Measurements from ENCODE around the gene PIAS3.

PIAS3 gene

GRCh38 chr1:145858901-145859490, at the start of gene PIAS3:
PIAS3 (minus strand) TSS chr1:145859081; CDS start chr1:145858990, 91 bp downstream.
- peak; percentile 87 for DNase-seq (ENCODE audit: low read depth)

GRCh38 chr1:145908653-145909052, 49.8 kb upstream of the PIAS3 start:
- DNase-seq (ENCODE audit: low read depth) = no peak

- DNase-seq (ENCODE audit: low read depth) = no peak
Measured at GRCh38 chr1:145906954-145907753, 48.3 kb upstream of the PIAS3 start.

GRCh38 chr1:145901312-145902021, 42.6 kb upstream of the PIAS3 start:
- DNase-seq (ENCODE audit: low read depth) = no peak

DNA sequence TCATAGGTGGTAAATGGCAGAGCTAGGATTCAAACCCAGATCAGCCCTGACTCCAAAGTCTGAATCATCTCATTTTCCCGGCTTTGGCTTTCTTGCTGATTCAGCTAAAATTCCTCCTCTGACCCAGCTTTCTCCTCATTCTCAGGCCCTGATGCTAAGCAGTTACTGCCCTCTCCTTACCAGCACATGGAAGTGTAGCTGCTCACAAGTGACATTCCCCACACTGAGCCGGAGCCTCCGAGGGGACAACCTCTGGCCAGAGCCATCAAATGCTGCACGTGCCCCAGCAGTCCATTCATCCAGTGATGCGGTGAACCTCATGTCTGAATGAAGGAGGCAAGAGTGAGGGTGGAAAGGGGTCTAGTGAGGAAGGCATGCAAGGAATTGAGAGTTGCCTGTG, 39.9 kb upstream of the PIAS3 start:
- DNase-seq (ENCODE audit: low read depth) = no peak

DNA sequence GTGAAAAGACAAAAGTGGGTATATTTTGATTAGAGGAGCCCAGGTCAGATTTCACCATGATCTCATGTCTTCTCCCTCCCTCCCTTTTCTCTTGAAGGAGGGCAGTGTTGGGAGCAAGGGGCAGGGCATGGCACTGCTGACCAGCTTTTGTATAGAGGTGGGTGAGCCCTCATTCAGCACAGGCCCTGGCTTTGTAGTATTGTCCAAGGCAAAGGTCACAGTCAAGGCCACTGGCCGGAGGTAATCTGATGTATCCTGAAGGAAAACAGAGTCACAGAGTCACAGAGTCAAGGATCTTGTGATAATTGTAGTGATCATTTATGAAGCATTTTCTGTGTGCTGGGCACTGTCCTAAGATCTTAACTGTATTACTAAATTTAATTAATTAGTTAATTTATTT, 39.1 kb upstream of the PIAS3 start:
- no peak for DNase-seq (ENCODE audit: low read depth)

DNA sequence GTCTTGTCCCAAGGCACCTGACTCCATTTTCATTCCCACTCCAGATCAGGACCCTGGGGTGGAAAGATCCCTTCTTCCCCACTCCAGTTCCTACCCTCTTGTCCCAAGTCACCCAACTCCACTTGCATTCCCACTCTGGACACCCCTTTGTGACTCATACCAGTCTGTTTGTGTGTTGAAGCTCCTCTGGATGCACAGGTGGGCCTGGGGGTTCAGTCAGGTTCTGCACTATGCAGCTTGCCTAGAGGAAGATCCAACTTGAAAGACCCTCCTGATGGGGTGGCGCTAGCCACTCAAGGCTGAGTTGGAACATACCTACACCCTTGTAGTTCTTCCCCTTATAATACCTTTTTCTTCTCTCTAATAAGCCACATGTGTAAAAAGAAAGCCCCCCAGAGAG, 36.6 kb upstream of the PIAS3 start:
- no peak for DNase-seq (ENCODE audit: low read depth)

DNA sequence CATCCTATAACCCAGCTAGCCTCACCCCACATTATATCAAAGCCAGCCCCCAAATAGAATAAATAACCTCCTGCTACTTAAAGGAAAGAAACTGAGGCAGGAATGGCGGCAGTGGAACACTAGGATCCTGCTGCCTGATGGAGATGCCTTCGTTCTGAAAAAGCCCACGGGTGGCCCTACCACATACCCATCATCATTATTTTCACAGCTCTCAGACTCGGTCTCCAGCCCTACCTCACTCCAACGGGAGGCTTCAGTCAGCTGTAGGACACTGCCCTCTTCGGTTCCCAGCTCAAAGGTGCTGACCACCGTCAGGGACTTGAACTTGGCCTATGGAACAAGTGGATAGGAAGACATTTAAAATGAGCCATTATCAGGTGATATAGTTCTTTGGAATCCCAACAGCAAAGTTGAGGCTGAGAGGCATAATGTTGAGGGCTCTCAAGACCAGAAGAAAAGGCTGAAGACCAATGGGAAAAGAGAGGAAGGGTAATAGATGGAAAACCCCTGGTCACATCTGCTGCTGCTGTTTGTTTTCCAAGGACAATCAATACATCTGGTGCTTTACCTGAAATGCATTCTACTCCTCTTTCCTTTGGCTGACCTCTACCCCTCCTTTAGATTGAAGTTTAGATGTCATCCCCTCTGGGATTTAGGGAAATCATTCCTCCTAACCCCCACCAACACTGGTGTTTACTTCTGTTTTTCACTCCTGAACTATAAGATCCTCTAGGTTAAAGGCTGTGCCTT, 34.6 kb upstream of the PIAS3 start:
- no peak for DNase-seq (ENCODE audit: low read depth)

DNA sequence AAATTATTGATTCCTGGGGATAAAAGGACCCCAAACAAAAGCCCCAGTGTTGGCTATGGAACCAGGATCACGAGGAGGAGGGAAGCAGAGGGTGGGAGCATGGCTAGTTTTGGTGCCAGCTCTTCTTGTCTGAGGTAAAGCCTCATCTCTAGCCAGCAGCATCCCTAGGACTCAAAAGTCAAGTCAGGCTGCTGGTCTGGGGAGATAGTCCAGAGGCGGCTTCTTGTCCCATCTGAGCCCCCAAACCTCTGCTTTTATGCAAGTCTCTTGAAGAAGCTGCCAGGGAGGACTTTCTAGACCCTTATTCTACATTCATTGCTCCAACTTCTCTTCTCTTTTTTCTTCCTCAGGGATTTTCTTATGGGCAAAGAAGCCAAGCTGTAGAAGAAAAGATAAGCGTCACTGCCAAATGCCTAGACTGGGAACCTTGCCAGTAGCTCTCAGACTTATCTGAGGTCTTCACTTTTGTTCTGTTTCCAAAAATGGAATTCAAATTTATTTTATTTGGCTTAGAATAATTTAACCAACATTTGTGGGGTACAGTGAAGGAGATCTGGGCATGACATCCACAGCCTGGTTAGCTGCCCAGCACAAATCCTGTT, 33.7 kb upstream of the PIAS3 start:
- no peak for DNase-seq (ENCODE audit: low read depth)

GRCh38 chr1:145891587-145892485, 33.0 kb upstream of the PIAS3 start:
- peak; percentile 97 for DNase-seq (ENCODE audit: low read depth)

DNA sequence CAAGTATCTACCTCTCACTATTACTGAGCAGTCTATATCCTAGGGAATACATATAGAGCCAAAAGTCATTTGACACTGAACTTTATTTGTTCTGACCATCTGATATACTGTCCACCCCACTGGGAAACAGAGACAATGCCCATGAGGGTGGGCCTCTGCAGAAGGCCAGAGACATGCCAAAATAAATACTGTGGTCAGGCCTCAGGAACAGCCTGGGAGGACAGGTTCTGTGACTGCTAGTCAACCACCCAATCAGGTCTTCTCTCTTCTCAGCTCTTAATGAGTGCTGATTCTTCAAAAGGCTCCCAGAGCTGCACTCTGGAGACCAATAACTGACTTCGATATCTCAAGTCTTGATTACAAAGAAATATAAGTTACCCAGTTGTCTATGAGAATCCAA, 32.3 kb upstream of the PIAS3 start:
- DNase-seq (ENCODE audit: low read depth) = no peak

DNA sequence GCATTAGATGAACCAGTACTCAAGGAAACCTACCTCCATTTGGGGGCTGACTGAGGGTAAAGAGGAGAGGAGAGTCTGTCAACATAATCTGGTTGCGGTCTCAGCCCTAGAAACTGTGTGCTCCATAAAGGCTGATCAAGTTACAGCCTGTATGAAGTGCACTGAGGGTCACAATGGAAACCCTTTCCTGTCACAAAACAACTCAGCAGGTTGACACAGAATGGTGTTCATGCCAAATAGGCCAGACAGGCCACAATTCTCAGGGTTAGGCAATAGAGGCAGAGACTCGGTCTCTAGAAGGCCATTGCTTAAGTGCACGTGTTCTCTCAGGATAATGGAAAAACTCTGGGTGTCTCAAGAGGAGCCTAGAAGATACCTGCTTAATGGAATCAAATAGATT, 30.8 kb upstream of the PIAS3 start:
- DNase-seq (ENCODE audit: low read depth) = no peak

- DNase-seq (ENCODE audit: low read depth) = no peak
Measured at GRCh38 chr1:145887631-145888030, 28.8 kb upstream of the PIAS3 start.

DNA sequence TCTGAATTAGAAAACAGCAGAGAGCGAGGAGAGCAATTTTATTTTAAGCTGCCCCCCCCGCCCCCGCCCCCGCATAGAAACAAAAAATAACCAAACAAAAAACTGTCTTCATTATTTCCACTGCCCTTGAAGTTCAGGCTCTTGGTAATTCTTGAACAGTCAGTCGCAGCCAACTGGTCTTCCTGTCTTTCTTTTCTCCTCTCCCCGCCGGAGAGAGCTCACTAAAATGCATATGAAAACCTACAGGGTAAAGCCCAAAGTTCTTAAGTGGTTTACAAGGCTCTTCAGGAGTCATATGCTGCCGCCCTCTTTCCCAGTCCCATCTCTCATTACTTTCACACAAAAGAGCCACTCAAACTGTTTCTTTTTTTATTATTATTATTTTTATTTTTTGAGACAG, 27.9 kb upstream of the PIAS3 start:
- no peak for DNase-seq (ENCODE audit: low read depth)

DNA sequence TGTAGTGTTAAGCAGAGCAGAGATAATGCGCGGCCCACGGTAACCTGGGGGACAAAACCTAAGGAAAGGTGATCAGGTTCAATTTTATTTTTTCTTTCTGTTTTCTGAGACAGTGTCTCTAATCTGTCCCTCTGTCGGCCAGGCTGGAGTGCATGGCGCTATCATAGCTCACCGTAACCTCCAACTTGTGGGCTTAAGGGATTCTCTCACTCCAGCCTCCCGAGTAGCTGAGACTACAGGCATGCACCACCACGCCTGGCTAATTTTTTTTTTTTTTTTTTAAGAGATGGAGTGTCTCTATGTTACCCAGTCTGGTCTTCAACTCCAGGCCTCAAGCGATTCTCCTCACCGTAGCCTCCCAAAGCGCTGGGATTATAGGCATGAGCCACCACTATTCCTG, 27.5 kb upstream of the PIAS3 start:
- DNase-seq (ENCODE audit: low read depth) = no peak

DNA sequence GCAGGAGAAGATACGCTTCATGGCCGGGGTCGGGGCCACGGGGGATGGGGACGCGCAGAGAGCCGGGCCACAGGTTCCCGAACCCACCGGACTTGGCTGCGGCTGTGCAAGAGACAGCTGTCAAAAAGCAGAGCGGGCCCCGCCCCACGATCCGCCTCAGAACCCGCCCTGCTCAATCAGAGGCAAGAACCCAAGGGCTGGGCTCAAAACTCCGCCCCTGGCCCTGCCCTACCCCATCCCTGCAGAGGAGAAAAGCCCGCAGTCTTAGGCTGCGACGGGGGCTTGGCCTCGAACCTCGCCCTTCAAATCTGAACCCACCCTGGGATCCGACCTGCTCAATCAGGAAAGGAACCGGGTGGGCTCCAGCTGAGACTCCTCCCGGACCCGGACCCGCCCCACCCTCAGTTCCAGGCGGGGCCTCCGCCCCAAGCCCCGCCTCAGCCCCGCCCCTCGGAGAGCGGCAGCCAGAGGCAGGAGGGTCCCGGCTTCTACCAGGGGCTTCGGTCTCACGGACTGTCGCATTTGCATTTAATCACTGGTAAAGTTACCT, 26.9 kb upstream of the PIAS3 start, which contains the start of gene ANKRD35:
TSS of gene ANKRD35 (minus strand) at position 129 of the 550 bp plus-strand sequence. CDS start at position 21, 108 bp downstream.
- DNase-seq (ENCODE audit: low read depth) = no peak

DNA sequence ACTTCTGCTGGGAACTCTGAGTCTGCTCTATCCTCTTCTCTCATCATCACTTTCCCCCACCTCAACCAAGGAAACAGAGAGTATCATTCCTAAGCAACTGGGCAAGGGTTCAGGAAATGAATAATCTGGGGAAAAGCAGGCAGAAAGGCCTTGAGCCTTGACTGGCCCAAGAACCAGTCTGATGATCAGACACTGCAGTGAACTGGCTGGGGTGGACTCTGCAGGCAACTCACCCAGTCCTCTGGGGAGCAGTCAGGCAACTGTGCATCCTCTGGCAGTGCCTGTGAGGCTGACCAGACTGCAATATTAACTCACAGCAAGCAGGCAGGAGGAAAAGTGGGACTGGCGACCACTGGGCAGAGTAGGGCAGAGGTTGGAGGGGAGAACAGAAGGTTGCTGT, 25.8 kb upstream of the PIAS3 start:
- DNase-seq (ENCODE audit: low read depth) = no peak

- DNase-seq (ENCODE audit: low read depth) = no peak
Measured at GRCh38 chr1:145879775-145880174, 20.9 kb upstream of the PIAS3 start.

GRCh38 chr1:145878724-145879123, 19.8 kb upstream of the PIAS3 start:
- no peak for DNase-seq (ENCODE audit: low read depth)

- no peak for DNase-seq (ENCODE audit: low read depth)
Measured at GRCh38 chr1:145877923-145878486, 19.1 kb upstream of the PIAS3 start.
